Camera-type eye (tissue), 1 donor: ENCODE measurements around the gene CHRM5. TPM values are rescaled to one million over a fixed set of nuclear protein-coding genes. Genes with fewer than 3 reads are reported as not detected.

Experiments used
- total RNA-seq: library from RNA; depleted of rRNA; stranded (reverse); fragments of >200 nt; gene quantifications from one replicate; pipeline ENCODE4 v1.2.3, GENCODE V29; 2014

The CHRM5 gene
- 6.8 TPM for total RNA-seq

GRCh38 chr15:33968224-33968623 lies at the start of gene CHRM5:
TSS of gene CHRM5 (plus strand) at chr15:33968497. CDS start at chr15:34062718, 94,221 bp downstream.

DNA sequence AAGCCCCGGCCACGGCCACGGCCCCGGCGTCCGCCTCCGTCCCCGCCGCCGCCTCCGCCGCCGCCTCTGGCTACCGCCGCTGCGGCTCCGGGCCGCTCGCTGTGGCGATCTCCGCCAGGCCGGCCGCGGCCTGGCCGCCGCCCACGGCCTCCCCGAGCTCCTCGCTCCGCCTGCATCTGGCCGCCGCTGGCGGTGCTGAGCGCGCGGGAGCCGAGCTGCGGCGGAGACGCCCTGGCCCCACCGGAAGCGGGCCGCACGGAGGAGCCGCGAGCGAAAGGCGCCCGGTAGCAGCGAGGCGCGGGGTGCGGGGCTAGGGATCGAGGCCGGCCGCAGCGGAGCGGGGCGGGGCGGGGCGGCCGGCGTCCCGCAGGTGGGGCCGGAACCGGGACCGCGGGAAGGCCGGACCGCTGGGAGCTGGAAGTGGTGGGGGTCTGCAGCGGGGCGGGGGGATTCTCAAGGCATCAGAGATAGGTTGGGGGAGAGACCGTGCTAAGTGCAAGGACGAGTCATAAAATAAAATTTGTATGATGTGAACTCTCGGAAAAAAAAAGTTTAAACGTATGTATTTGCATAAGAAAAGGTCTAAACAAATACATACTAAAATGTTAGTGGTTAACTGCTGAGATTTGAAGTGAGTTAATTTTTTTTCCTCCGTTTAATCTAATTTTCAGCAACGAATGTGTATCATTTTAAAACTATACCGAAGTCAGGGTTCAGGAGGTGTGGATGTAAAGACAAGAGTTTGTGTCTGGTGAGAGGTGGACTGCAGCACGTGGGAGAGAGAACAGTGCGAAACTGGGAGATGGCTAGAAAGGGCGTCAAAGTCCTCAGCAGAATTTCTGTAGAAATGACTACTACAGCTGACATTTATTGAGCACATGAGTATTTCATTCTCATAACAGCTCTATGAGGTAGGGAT lies 70.8 kb downstream of the CHRM5 start, which contains the start of gene AVEN:
AVEN (minus strand) TSS at position 334 of the 919 bp plus-strand sequence; CDS start at position 176, 158 bp downstream.

GRCh38 chr15:34101366-34102174 lies 133.3 kb downstream of the CHRM5 start, which contains the start of the genes EMC7 and PGBD4:
TSS of gene EMC7 (minus strand) at chr15:34101862. CDS start at chr15:34101839, 23 bp downstream.
TSS of gene PGBD4 (plus strand) at chr15:34102083. CDS start at chr15:34102532, 449 bp downstream.

Other genes starting within 250 kb of the CHRM5 start
- 11.6 TPM for gene AVEN, start 70.7 kb downstream of the CHRM5 start, total RNA-seq
- gene EMC7, start 133.4 kb downstream of the CHRM5 start, total RNA-seq, result 24.5 TPM
- 2.1 TPM for gene PGBD4, start 133.6 kb downstream of the CHRM5 start, total RNA-seq
- gene KATNBL1, start 241.6 kb downstream of the CHRM5 start, total RNA-seq, result 110 TPM